Measurements from ENCODE around the gene PSMC2.
A peak's percentile ranks its signal among the peaks of the same experiment; 100 is the strongest.

Gene PSMC2

DNA sequence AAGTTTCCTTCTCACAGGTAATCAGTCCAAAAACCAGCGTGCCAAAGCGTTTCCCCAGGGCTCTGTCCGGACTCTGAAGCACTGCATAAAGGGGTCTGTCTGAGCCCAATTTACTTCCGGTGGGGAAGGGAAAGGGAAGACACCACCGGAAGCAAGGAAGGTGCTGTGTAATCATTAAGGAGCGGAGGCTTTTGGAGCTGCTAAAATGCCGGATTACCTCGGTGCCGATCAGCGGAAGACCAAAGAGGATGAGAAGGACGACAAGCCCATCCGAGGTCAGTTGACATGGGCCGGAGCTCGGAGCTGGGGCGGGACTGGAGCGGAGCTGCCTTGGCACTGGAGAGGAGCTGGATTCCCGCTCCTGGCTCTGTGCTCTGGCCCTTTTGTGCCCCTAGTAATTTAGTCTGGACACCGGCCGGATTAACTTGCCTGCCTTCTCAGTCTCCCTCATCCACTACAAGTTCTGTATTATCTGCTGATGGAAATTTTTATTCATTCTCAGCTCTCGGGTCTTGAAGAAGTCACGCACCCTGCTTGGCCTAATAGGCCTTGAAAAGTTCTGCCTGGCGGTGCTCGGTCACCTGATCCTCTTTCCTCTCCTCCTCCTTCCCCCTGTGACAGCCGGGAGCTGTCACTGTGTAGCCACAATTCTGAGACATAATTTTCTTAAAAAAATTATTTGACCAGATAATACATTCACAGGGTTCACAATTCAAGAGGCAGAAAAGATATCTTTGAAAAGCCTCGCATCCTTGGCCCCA, at the start of gene PSMC2:
TSS of gene PSMC2 (plus strand) at position 137 of the 761 bp plus-strand sequence. CDS start at position 206, 69 bp downstream.
- Histone ChIP-seq H3K27ac (peak within 1 kb of the TSS; percentile 92), H3K9ac (ENCODE audit: insufficient read length) (peak within 1 kb of the TSS; percentile 97), H3K36me3 (ENCODE audit: insufficient read depth, low read length) (peaks cover 31% of the 10 kb centered on the region), H3K9me3 (ENCODE audit: low read depth, low read length) (no peaks in the 10 kb centered on the region), H3K4me3 (peak within 1 kb of the TSS; percentile 97)
- peak; percentile 78 for DNase-seq (ENCODE audit: low read depth, low spot score)
- TF ChIP-seq POLR2AphosphoS5 (IDR thresholded peaks at IDR 0.05; ENCODE audit: borderline replicate concordance, low read depth, low read length) = peak; percentile 96
- no peak for TF ChIP-seq FOXP2 (optimal IDR thresholded peaks at IDR 0.05; ENCODE audit: control extremely low read depth, extremely low read length, insufficient read depth)

DNA sequence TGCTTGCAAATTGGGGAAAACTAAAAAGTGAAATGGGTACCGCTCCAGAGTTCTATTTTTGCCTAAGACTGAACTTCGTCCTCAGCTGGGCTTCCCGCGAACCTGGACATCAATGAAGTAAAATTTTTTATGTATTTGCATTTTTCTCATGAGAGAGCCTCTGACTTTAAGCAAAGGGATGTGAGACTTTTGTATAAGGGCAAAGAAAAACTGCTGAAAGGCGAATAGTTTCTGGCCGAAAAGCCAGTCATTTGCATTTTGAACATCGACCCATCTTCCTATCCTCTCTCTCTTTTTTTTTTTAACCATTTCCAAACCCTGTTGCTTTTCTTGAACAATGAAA, 49.6 kb upstream of the PSMC2 start:
- Histone ChIP-seq H3K9ac (ENCODE audit: insufficient read length) (peak overlapping the region; percentile 93), H3K9me3 (ENCODE audit: low read depth, low read length) (no peaks in the 10 kb centered on the region), H3K36me3 (ENCODE audit: insufficient read depth, low read length) (peaks cover 43% of the 10 kb centered on the region), H3K27ac (no peak overlapping the region), H3K4me3 (peak overlapping the region; percentile 97)
- DNase-seq (ENCODE audit: low read depth, low spot score) = no peak
- no peak for TF ChIP-seq POLR2AphosphoS5 (IDR thresholded peaks at IDR 0.05; ENCODE audit: borderline replicate concordance, low read depth, low read length)
- TF ChIP-seq FOXP2 (optimal IDR thresholded peaks at IDR 0.05; ENCODE audit: control extremely low read depth, extremely low read length, insufficient read depth) = no peak
- no peak for TF ChIP-seq EZH2 (IDR thresholded peaks at IDR 0.05)

DNA sequence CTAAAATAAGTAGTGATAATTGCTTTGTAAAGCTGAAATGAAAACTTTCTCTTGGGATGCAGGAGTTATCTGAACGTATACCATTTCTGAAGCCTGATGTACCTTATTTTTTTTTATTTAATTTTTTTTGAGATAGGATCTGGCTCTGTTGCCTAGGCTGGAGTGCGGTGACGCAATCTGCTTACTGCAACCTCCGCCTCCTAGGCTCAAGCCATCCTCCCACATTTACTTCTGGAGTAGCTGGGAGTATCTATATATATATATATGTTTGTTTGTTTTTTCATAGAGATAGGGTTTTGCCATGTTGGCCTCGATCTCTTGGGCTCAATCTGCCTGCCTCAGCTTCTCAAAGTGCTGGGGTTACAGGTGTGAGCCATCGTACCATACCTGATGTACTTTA, 47.8 kb upstream of the PSMC2 start:
- Histone ChIP-seq H3K36me3 (ENCODE audit: insufficient read depth, low read length) (peaks cover 61% of the 10 kb centered on the region), H3K9ac (ENCODE audit: insufficient read length) (no peak overlapping the region), H3K9me3 (ENCODE audit: low read depth, low read length) (no peaks in the 10 kb centered on the region), H3K27ac (no peak overlapping the region), H3K4me3 (no peak overlapping the region)
- DNase-seq (ENCODE audit: low read depth, low spot score) = no peak
- TF ChIP-seq POLR2AphosphoS5 (IDR thresholded peaks at IDR 0.05; ENCODE audit: borderline replicate concordance, low read depth, low read length) (no peak), FOXP2 (optimal IDR thresholded peaks at IDR 0.05; ENCODE audit: control extremely low read depth, extremely low read length, insufficient read depth) (no peak), EZH2 (IDR thresholded peaks at IDR 0.05) (no peak)

DNA sequence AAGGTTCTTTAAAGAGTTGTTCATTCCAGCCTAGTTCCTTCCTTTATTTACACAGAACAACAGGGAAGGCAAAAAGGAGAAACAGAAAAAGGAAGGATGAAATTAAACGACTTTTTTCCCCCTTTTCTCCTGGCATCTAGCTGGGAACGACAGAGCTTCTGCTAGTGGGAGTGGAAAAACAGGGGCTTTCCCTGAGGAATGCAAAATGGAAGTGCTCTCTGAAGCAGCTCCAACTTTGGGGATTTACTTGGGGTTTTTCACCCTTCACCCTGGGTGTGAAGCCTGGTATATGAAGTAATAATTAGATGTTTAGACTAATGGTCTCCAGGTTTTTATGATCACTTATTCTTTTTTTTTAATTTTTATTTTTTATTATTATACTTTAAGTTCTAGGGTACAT, 46.0 kb upstream of the PSMC2 start:
- no peaks in the 10 kb centered on the region for H3K9me3 ChIP-seq (ENCODE audit: low read depth, low read length)
- TF ChIP-seq POLR2AphosphoS5 (IDR thresholded peaks at IDR 0.05; ENCODE audit: borderline replicate concordance, low read depth, low read length) (no peak), EZH2 (IDR thresholded peaks at IDR 0.05) (no peak), FOXP2 (optimal IDR thresholded peaks at IDR 0.05; ENCODE audit: control extremely low read depth, extremely low read length, insufficient read depth) (no peak)
- H3K4me3 ChIP-seq = no peak overlapping the region
- no peak overlapping the region for H3K27ac ChIP-seq
- no peak for DNase-seq (ENCODE audit: low read depth, low spot score)
- H3K36me3 ChIP-seq (ENCODE audit: insufficient read depth, low read length) = peaks cover 77% of the 10 kb centered on the region
- no peak overlapping the region for H3K9ac ChIP-seq (ENCODE audit: insufficient read length)

DNA sequence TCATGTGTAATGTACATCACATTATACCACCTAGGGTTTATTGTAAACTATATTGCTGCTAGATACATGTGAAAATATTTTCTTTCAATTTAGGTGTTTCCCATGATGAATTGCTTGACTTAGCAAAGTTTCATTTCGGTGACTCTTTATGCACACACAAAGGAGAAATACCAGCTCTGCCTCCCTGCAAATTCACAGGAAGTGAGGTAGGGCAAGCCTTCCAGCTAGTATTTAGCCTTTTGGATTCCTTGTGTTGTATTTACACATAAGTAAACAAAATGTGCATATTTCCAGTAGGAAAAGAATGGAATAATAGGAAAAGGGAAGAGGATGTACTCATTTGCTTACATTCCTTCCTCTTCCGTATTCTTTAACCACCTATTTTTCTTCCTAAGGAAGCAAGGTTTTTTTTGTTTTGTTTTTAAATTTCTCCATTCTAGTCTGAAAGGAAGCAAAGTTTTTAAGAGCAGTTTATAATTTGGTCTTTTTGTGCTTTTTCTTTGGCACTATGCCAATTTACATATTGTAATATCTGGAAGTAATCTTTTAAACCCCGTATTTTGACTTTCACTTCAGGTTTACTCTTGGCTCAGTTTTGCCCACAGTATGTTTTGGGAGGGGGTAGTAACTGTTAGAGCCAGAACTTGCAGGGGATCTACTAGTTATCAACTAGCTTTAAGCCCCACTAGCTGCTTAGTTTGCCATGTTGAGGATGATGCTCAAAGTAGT, 39.8 kb upstream of the PSMC2 start:
- TF ChIP-seq POLR2AphosphoS5 (IDR thresholded peaks at IDR 0.05; ENCODE audit: borderline replicate concordance, low read depth, low read length) (no peak), EZH2 (IDR thresholded peaks at IDR 0.05) (no peak), FOXP2 (optimal IDR thresholded peaks at IDR 0.05; ENCODE audit: control extremely low read depth, extremely low read length, insufficient read depth) (no peak)

DNA sequence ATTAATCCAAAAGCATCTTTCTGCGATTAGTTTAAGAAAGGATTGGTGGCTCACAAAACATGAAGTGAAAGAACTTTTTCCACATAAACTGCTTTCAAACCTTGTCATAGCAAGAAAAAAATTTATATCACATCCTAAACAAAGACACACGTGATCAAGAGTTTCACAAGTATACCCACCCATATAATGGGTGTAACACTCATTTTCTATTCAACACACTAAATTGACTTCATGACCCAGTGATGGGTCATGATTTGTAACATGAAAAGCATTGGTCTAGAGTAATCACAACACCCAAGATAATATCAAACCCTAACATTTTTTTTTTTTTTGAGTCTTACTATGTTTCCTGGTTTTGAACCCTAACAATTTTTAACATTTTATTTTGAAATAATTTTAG, 32.6 kb upstream of the PSMC2 start:
- DNase-seq (ENCODE audit: low read depth, low spot score) = no peak
- no peak overlapping the region for H3K4me3 ChIP-seq
- H3K9me3 ChIP-seq (ENCODE audit: low read depth, low read length) = no peaks in the 10 kb centered on the region
- H3K27ac ChIP-seq = no peak overlapping the region
- peaks cover 98% of the 10 kb centered on the region for H3K36me3 ChIP-seq (ENCODE audit: insufficient read depth, low read length)
- TF ChIP-seq FOXP2 (optimal IDR thresholded peaks at IDR 0.05; ENCODE audit: control extremely low read depth, extremely low read length, insufficient read depth) (no peak), POLR2AphosphoS5 (IDR thresholded peaks at IDR 0.05; ENCODE audit: borderline replicate concordance, low read depth, low read length) (no peak), EZH2 (IDR thresholded peaks at IDR 0.05) (no peak)
- H3K9ac ChIP-seq (ENCODE audit: insufficient read length) = no peak overlapping the region

More for the DNA sequence above, 39.8 kb upstream of the PSMC2 start:
- H3K9me3 ChIP-seq (ENCODE audit: low read depth, low read length) = no peaks in the 10 kb centered on the region
- DNase-seq (ENCODE audit: low read depth, low spot score) = no peak
- no peak overlapping the region for H3K4me3 ChIP-seq
- peaks cover 96% of the 10 kb centered on the region for H3K36me3 ChIP-seq (ENCODE audit: insufficient read depth, low read length)
- H3K9ac ChIP-seq (ENCODE audit: insufficient read length) = no peak overlapping the region
- H3K27ac ChIP-seq = peak overlapping the region; percentile 61; the same call in 1 of the 2 replicates

DNA sequence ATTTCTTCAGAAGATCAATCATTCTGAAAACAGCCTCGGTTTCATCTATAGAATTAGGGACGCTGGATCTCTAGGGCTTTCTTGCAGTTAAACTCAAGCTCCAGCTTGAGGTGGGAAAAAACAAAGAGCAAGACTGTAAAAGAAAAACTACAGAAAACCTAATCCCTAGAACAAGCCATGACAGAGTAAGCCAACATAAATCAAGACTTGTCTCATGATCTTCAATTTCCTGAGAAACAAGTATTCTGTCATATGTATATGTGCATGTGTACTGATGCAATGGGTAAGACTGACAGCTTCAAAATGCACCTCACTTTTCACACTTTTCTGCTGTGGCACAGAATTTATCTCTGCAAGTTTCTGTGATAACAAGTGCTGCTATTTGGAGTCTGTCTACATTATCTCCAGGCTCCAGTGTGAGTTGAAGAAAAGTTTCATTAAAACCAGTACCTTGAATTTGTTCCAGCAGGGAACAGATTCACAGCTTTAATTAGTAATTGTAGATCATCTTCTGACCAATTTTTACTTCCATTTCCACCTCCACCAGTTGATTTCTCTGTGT, 31.0 kb upstream of the PSMC2 start:
- no peak for DNase-seq (ENCODE audit: low read depth, low spot score)
- TF ChIP-seq FOXP2 (optimal IDR thresholded peaks at IDR 0.05; ENCODE audit: control extremely low read depth, extremely low read length, insufficient read depth) (no peak), EZH2 (IDR thresholded peaks at IDR 0.05) (no peak), POLR2AphosphoS5 (IDR thresholded peaks at IDR 0.05; ENCODE audit: borderline replicate concordance, low read depth, low read length) (no peak)
- Histone ChIP-seq H3K36me3 (ENCODE audit: insufficient read depth, low read length) (peaks cover 94% of the 10 kb centered on the region), H3K9ac (ENCODE audit: insufficient read length) (no peak overlapping the region), H3K9me3 (ENCODE audit: low read depth, low read length) (no peaks in the 10 kb centered on the region), H3K4me3 (no peak overlapping the region), H3K27ac (peak overlapping the region; percentile 16; the same call in 1 of the 2 replicates)

DNA sequence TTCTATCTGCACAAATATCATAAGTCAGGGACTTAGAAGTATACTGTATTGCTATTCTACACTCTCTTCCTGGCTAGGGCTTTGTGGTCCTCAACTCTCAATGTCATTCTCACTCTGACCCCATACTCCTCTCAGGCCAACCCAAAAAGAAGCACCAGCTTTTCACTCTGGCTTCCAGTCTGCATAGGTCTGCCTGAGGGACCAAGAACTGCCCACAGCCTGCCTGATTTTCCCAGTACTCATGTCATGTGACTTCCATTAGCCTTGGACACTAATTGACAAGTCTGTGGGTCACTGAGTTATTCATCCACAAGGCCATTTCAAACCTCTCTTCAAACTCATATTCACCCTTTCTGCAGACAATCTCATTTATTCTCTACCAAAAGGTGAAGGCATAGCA, 30.4 kb upstream of the PSMC2 start:
- H3K9ac ChIP-seq (ENCODE audit: insufficient read length) = no peak overlapping the region
- DNase-seq (ENCODE audit: low read depth, low spot score) = no peak
- no peaks in the 10 kb centered on the region for H3K9me3 ChIP-seq (ENCODE audit: low read depth, low read length)
- no peak for TF ChIP-seq FOXP2 (optimal IDR thresholded peaks at IDR 0.05; ENCODE audit: control extremely low read depth, extremely low read length, insufficient read depth)
- TF ChIP-seq EZH2 (IDR thresholded peaks at IDR 0.05) = no peak
- TF ChIP-seq POLR2AphosphoS5 (IDR thresholded peaks at IDR 0.05; ENCODE audit: borderline replicate concordance, low read depth, low read length) = no peak
- peaks cover 93% of the 10 kb centered on the region for H3K36me3 ChIP-seq (ENCODE audit: insufficient read depth, low read length)
- H3K4me3 ChIP-seq = no peak overlapping the region
- H3K27ac ChIP-seq = peak overlapping the region; percentile 16; the same call in 1 of the 2 replicates
